Ovary (tissue), 9 donors: ENCODE measurements around the gene FIG4. TPM values are rescaled to one million over a fixed set of nuclear protein-coding genes. Genes with fewer than 3 reads are reported as not detected.

Source experiments
- DNase-seq, 5 donors: peaks; one replicate each; pipeline ENCODE4 v3.0.0-alpha.2; 2019 to 2020
- H3K27ac ChIP-seq, 2 donors: fragments of 200-600 bp; one replicate each; pipeline versions ENCODE4 v1.5.1 to v1.8.0; 2019 to 2022
- H3K27me3 ChIP-seq: fragments of 200-600 bp; one replicate; pipeline ENCODE4 v1.8.0; 2022
- H3K36me3 ChIP-seq: fragments of 200-600 bp; sonication (generic); one replicate; pipeline ENCODE4 v1.5.1; 2019
- H3K4me1 ChIP-seq: one replicate; pipeline ENCODE4 v1.8.1; 2013; ENCODE audit warnings: mild to moderate bottlenecking, moderate library complexity; ENCODE audit not compliant: insufficient read depth
- H3K4me3 ChIP-seq: fragments of 200-600 bp; sonication (generic); one replicate; pipeline ENCODE4 v1.5.1; 2017
- H3K9me3 ChIP-seq, 2 donors: fragments of 200-600 bp in 1 of 2; sonication (generic) in 1 of 2; one replicate each; pipeline versions ENCODE4 v1.5.1 to v1.8.1; 2013 to 2019; ENCODE audit warnings: mild to moderate bottlenecking in 1 of 2, moderate library complexity in 1 of 2
- EP300 ChIP-seq: sonication (generic); formaldehyde crosslinking; IDR thresholded peaks from one replicate; pipeline ENCODE4 v1.6.1; 2017; ENCODE audit warnings: antibody characterized with exemption
- POLR2A ChIP-seq: fragments of 450-650 bp; IDR thresholded peaks from one replicate; pipeline ENCODE4 v1.6.1; 2017; ENCODE audit warnings: antibody characterized with exemption, mild to moderate bottlenecking, moderate library complexity
- WGBS, 3 donors: extraction: QIAGEN DNeasy Blood & Tissue Kit in 1 of 3; methylation state at CpG; one replicate each; pipeline versions ENCODE4 v1.1.5 to v1.1.7; 2013 to 2017; 5-methylcytosine and 5-hydroxymethylcytosine counted together
- intact Hi-C, 4 donors: fragments of 100-400 bp; cut with DNase I; formaldehyde crosslinking; loops; one replicate each; pipeline versions ENCODE4 v1.11.0 to v1.15.1; 2022 to 2023
- polyA plus RNA-seq, 2 donors: library from polyadenylated mRNA; stranded (reverse); fragments of 200-250 nt in 1 of 2; fragments of 350-450 nt in 1 of 2; fragmentation: Illumina TruSeq in 1 of 2; extraction: RNeasy Lipid Tissue Mini Kit (QIAGEN cat#74804) in 1 of 2; gene quantifications; one replicate each; pipeline ENCODE4 v1.2.3, GENCODE V29; 2013 to 2014
- total RNA-seq, 7 donors: library from RNA; depleted of rRNA in 2 of 7; stranded (reverse); fragments of >200 nt in 2 of 7; fragmentation: NEBNext Ultra II Directional in 3 of 7; extraction: Animal tissue kit (Norgen Biotek cat#: 25700) in 3 of 7; gene quantifications; one replicate each; pipeline versions ENCODE4 v1.1.0 to v1.2.4, GENCODE V29; 2016 to 2023
- TF ChIP-seq, protein P1 (sequence below), 3 donors: fragments of 450-650 bp in 2 of 3; fragments of 200-600 bp in 1 of 3; IDR thresholded peaks; one replicate each; pipeline versions ENCODE4 v1.5.1 to v1.8.0; 2016 to 2022; ENCODE audit warnings: antibody characterized with exemption in 3 of 3, mild to moderate bottlenecking in 1 of 3
- donor health status: DM: no; HTN: no; CAD: no; lungs with moderate emphysema.
- donor health status: DM: no; HTN: no; CAD: no.
- donor health status: Bipolar disorder and iron deficiency.
- donor health status: DM: yes; HTN: yes; CAD: no.
- donor health status: DM: no; HTN: no; CAD: no.
- donor health status: DM: yes; HTN: yes; CAD: no.

Gene FIG4
- total and polyA plus RNA-seq, 9 donors, result 7.4 to 17.5 (median 13.3) TPM

DNA sequence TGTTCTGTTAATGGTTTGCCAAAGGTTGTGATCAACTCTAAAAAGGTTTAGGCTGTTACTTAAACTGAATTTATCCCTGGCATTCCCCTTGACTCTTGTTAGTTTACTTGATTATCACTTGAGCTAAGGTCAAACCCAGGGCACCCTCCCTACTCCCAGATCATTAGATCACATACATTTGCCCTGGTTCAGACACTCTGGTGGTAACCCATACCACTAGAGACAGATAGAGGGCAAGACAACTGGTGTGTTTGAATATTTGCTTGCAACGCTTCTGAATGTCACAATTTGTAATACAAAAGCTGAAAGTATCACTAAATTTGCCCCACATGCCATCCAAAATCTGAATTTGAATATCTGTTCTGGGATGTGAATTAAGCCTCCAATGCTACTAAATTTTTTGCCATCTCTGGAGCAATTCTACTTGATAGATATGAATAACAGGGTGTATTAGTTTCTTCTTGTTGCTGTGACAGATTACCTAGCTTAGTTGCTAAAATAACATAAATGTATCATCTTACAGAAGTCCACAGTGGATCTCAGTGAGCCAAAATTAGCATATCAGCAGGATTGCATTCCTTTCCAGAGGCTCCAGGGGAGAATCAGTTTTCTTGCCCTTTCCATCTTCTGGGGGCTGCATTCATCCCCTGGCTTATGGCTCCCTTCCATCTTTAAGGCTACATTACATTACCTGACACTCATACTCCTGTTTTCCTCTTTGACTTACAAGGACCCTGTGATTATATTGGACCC, 45.4 kb downstream of the FIG4 start:
- no peaks in the 10 kb centered on the region for H3K9me3 ChIP-seq
- H3K4me1 ChIP-seq, result peaks cover 2% of the 10 kb centered on the region
- H3K36me3 ChIP-seq, result no peaks in the 10 kb centered on the region
- no peaks in the 10 kb centered on the region for H3K27me3 ChIP-seq
- H3K27ac ChIP-seq, result no peak overlapping the region
- WGBS, 3 donors, result 77 to 95% (median 79%) methylated on average over 1 of the region's 1 CpG
- intact Hi-C loops, result no loop called here
- TF ChIP-seq EP300 (no peak), POLR2A (no peak)
- TF ChIP-seq, protein P1, sequence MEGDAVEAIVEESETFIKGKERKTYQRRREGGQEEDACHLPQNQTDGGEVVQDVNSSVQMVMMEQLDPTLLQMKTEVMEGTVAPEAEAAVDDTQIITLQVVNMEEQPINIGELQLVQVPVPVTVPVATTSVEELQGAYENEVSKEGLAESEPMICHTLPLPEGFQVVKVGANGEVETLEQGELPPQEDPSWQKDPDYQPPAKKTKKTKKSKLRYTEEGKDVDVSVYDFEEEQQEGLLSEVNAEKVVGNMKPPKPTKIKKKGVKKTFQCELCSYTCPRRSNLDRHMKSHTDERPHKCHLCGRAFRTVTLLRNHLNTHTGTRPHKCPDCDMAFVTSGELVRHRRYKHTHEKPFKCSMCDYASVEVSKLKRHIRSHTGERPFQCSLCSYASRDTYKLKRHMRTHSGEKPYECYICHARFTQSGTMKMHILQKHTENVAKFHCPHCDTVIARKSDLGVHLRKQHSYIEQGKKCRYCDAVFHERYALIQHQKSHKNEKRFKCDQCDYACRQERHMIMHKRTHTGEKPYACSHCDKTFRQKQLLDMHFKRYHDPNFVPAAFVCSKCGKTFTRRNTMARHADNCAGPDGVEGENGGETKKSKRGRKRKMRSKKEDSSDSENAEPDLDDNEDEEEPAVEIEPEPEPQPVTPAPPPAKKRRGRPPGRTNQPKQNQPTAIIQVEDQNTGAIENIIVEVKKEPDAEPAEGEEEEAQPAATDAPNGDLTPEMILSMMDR (IDR thresholded peaks at IDR 0.05), result no peak
- no peak overlapping the region for H3K4me3 ChIP-seq
- no peak for DNase-seq

DNA sequence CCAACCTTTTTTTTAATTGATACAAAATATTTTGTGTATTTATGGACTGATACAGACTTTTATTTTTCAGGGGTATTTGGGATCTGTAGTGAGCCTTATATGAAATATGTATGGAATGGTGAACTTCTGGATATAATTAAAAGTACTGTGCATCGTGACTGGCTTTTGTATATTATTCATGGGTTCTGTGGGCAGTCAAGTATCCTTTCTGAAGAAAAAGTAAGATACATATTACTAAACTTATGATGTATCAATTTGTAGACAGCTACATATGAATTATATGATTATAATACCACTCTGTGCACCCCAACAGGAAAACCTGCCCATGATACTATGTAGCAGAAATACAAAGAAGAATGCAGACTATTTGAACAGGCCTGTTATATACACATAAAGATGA, 47.2 kb downstream of the FIG4 start:
- no peaks in the 10 kb centered on the region for H3K9me3 ChIP-seq
- no peak overlapping the region for H3K4me3 ChIP-seq
- H3K4me1 ChIP-seq, result peaks cover 2% of the 10 kb centered on the region
- intact Hi-C loops, result no loop called here
- DNase-seq, result no peak
- WGBS, 3 donors, result 76 to 93% (median 78%) methylated on average over 1 of the region's 1 CpG
- H3K27me3 ChIP-seq, result no peaks in the 10 kb centered on the region
- H3K27ac ChIP-seq, result no peak overlapping the region
- H3K36me3 ChIP-seq, result no peaks in the 10 kb centered on the region
- TF ChIP-seq, protein P1 (IDR thresholded peaks at IDR 0.05), result no peak
- TF ChIP-seq POLR2A (no peak), EP300 (no peak)

DNA sequence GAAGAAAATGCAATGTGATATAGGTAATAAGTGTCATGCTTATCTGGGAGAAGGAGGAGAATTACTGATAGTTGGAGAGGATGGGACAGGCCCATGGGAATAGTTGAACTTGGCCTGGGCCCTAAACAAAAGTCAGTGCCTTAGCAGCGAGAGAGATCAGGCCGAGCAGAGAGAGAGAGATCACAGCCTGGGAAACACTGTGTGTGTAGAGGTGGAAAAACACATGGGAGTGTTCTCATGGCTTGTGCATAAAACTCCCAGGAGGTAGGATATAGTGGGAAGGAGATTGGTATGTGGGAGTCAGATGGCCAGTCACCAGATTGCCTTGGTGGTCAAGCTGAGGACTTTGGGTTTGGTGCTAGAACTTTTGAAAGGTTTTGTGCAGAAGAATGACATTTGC, 47.6 kb downstream of the FIG4 start:
- no peaks in the 10 kb centered on the region for H3K9me3 ChIP-seq
- H3K27ac ChIP-seq, result no peak overlapping the region
- intact Hi-C loops, result no loop called here
- no peaks in the 10 kb centered on the region for H3K27me3 ChIP-seq
- DNase-seq, result no peak
- no peaks in the 10 kb centered on the region for H3K36me3 ChIP-seq
- TF ChIP-seq EP300 (no peak), POLR2A (no peak)
- TF ChIP-seq, protein P1 (IDR thresholded peaks at IDR 0.05), result no peak
- H3K4me3 ChIP-seq, result no peak overlapping the region
- H3K4me1 ChIP-seq, result peaks cover 2% of the 10 kb centered on the region
- 69 to 82% (median 74%) methylated on average over 2 of the region's 2 CpGs for WGBS, 3 donors

DNA sequence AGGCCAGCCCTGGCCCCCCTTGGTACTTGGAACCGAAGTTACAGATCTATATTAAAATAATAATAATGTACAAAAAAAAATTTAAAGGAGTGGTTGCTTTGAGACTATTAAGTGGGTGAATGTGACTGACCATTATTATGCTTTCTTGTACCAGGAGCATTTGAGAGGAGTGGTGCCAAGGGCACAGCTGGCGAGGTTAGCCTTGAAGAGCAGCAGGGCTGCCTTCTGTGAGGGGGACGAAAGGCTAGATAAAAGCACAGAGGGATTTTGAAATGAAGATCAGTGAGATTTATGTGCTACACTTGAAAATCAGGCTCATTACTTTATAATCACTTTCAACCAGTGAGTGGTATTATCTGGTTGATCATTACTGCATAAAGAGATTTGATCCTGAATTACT, 48.6 kb downstream of the FIG4 start:
- intact Hi-C loops, result no loop called here
- Histone ChIP-seq H3K4me3 (no peak overlapping the region), H3K27me3 (no peaks in the 10 kb centered on the region), H3K36me3 (no peaks in the 10 kb centered on the region), H3K27ac (no peak overlapping the region), H3K4me1 (peaks cover 2% of the 10 kb centered on the region), H3K9me3 (no peaks in the 10 kb centered on the region)
- WGBS, 3 donors, result 37 to 70% (median 48%) methylated on average over 3 of the region's 3 CpGs
- TF ChIP-seq POLR2A (no peak), EP300 (no peak)
- TF ChIP-seq, protein P1 (IDR thresholded peaks at IDR 0.05), result no peak
- DNase-seq, result peak in 2 of 5 donors; percentile 23 to 36
